ENCODE data around the gene TGFBR2.

The TGFBR2 gene

DNA sequence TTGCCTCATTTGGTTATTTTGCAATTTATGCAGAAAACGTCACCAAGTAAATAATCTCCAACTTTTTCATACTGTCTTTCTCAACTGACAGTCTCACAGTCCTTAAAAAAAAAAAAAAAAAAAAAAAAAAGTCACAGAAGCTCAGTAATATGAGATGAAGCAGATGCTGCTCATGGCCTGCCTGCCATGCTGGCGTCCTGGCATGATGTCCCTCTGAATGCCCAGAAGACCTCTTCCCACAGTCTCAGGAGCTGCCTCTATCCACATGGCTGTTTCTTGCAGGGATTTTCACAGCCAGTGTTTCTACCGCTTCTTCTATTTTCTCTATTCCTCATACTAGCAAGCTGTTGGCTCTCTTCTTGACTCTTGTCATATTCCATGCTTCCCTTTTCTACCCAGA, 87.7 kb downstream of the TGFBR2 start:
- DNase-seq = no peak

DNA sequence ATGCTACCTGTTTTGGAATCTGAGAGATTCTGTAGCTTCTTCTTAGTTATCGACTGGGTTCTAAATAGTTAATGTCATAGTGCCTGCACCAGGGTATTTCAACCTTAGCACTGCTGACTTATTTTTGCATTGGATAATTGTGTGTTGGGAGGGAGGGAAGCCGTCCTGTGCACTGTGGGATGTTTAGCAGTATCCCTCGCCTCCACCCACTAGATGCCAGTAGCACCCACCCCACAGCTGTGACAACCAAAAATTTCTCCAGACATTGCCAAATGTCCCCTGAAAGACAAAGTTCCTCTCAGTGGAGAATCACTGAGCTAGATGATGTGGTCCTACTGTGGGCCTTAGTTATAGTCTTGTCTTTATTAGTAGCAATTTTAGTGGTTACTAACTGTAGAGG, 88.3 kb downstream of the TGFBR2 start:
- DNase-seq = no peak

DNA sequence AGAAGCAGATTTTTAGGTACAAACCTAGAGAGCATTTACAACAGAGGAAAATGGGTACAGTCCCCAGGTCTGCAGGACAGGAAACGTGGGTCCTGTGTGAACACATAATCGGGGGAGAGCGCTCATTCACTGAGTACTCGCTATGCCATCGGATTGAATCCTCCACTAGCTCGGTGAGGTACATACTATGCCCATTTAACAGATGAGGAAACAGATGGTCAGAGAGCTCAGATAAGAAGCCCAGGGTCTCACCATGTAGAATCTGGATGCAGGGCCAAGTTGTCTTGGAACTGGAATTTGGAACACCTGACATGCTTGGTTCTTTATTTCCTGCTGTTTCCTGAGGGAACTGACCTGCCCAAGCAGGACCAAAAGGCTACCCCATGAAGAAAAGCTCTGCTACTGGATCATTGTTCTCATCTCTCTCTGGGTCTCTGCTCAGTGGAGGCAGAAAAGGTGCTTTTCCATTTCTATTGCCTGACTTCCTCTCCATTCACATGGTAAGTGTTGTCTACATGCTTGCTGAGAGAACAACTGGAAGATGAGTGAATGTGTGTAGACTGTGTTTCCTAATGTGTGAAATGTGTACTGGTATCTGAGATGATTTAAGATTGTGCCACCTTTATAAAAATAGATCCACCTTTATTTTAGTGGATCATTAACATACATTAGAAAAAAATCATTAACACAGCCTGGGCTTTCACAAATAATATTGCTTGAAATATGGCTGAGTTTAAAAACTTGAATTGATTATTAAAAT, 89.1 kb downstream of the TGFBR2 start:
- no peak for DNase-seq

DNA sequence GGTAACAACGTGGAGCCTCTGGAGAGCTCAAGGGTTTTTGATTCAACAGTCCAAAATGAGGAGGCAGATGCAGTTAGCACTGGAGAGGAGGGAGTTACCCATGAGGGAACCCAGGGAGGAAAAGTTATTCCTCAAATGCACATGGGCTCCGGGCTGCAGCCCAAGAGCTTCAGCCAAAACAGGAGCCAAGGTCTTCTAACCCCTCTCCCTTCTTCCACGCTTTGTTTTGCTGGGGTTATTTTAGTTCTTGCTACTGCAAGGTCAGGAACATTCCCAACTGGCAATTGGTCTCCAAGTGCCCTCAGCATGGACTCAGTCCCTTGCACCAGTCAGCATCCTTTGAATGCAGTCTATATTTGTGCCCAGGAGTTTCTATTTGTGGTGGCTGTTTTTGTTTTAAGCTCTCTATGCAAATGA, 90.0 kb downstream of the TGFBR2 start:
- DNase-seq = no peak

DNA sequence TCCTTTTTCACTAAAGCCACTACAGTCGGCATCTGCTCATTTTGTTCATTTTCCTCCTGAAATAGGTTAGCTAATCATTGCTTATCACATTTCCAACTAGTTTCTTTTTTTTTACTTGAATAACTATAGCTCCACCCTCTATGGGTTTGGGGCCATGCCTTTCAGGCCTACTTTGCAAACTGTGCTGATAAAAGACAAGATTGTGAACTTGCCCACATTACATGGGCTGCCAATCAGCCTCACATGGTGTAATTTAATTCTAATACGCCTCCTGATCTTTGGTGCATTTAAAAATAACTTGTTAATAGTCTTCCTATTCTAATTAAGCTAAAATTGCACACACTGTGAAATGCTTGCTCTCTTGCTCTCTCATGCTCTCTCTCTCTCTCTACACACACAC, 90.5 kb downstream of the TGFBR2 start:
- no peak for DNase-seq

DNA sequence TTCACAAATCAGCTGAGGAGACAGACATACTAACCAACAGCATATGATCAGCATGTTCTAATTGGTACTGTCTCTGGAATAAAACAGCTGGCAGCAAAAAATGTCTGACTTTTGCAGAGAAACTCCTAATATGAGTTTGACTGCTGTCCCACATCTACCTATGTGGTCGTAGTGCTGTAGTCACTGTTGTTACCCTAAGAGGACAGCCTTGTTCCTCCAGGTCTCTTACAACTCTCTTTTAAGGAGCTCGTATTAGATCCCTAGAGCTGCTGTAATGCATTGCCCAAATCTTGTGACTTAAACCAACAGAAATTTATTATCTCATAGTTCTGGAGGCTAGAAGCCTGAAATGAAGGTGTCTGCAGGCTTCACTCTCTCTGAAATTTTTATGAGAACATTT, 92.1 kb downstream of the TGFBR2 start:
- no peak for DNase-seq

DNA sequence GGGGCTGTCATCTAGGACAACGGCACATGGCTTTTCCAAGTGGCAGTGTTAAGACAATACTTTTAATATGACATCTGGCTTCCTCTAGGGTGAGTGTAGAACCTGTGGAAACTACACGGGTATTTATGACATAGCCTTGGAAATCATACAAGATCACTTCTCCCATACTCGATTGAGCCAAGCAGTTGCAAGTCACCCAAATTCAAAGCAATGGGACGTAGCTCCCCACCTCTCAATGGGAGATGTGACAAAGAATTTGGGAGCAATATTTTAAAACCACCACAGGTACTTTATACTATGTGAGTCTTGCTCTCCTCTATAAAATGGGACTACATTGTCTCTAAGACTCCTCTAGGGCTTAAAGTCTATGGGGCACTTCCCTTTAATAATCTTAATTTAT, 93.5 kb downstream of the TGFBR2 start:
- no peak for DNase-seq

DNA sequence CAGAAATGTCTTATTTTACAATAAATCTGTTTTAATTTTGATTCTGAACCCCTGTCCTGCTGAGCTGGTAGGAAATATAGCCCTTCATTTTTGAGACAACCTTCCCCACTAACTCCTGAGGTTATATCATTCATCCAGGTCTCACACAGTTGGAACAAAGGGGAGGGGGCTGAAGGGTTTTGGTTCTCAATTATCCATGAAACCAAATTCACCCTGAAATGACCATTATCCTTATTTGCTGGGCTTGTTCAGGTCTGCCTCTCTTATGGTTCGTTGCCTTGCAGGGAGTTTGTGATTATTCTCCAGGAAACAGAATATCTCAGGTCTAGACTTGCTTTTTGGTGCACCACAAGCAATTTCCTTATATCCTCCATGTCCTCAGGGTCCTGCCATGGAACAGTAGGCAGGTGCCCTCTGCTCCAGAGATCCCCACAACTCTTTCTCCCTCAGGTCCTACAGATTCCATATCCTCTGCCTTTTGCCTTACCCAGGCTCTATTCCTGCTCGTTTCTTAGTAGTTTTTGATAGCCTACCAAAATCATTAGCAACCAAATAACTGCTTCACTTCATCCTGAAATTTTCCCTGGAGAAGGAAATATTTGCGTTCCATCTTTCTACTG, 94.4 kb downstream of the TGFBR2 start:
- no peak for DNase-seq

DNA sequence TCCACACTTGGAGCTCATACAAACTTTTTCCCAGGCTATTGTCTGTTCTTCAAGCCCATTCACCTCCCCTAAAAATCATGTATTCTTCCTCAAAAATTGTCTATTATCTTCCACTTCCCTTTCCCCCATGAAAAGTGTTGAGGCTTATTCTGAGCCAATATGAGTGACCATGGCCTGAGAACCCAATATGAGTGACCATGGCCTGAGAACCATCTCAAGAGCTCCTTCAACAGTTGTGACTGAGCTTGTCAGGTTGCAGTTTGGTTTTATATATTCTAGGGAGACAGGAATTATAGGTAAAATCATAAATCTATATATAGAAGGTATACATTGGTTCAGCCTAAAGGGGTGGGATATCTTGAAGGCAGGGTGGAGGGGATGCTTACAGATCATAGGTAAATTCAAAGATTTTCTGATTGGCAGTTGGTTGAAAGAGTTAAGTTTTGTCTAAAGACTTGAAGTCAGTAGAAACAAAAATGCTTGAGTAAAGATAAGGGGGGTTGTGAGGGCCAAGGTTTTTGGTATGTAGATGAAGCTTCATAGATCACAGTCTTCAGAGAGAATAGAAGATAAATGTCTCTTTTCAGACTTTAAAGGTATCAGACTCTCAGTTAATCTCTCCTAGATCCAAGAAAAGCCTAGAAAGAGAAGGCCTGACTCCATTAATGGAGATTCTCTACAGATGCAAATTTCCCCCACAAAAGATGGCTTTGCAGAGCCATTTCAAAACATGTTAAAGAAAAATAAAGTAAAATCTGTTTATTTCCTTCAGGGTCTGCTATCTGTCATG, 95.8 kb downstream of the TGFBR2 start:
- DNase-seq = no peak

DNA sequence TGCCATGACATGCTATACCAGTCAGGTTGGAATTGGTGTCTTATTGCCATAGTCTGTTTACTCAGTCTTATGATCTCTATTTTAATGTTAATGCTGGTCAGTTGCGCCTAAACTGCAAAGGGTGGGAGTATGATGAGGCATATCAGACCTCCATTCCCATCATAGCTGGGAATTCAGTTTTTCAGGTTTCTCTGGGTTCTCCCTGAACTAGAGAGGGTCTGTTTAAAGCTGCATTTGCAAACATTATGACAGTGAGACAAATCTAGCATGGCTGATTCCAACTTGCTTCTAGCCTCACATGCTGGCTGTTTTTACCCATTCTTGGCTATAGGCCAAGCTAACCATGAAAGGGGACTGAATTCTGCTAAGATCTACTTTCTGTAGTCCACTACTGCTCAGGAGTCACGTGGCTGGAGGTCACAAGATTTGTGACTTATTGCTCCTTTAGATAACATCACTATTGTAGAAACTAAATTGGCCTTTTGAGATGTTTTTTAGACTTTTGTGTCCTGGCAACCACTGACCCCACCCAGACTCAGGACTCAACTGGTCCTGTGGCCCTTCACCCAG, 96.5 kb downstream of the TGFBR2 start:
- DNase-seq = no peak

DNA sequence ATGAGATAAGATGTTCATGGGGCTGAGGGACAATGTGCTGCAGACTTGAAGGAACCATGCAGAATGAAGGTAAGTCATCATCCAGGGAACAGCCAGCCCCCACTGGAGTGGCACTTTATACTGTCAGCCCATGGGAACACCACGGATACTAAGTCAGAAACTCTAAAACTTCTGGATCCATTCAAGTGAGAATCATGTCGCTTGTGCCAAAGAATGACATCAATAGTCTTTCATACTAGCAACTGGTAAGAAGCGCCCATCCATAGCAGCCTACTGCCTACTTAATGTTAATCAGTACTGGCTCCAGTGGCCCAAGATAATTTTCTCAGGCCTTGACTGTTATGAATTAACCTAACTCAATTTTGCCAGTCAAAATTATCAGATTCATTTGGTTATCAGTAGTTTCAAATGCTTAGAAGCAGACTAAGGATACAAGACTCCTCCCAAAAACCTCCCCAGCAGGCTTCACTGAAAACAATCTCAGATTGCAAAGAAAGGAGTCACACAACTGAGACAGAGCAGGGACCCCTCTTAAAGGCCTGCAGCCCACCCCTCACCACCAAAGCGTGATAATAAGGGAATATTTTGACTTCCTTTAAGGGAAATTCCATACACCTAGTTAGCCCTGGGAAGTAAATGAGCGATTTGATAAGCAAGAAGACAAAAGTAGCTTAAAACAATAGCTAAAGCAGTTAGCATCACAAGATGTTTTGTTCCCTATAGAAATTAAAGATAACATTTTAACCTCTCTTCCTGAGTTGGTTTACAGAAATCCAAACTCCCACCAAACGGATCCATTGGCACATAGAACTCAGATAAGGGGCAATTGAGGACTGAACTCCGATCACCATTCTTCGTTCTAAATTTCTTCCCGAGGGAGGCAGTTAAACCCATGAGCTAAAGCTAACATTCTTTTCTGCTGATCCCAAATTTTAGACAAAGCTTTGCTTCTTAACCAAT, 98.8 kb downstream of the TGFBR2 start:
- no peak for DNase-seq

DNA sequence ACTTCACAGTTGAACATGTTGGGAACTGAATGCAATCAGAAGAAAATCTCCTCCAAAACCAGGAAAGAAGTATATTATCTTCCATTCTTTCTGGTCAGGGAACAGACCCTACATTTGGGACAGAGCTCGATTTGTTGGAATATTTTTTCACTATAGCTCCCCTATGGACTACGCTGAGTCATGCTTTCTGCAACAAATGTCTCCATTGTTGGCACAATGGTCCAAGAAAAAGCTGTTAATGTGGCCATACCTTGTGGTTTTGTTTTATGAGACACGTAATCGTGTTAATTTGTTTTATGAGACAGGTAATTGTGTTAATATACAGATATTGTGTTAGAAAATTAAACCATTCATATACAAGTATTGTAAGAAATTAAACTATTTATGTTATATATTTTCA, 101.4 kb downstream of the TGFBR2 start:
- DNase-seq = no peak

DNA sequence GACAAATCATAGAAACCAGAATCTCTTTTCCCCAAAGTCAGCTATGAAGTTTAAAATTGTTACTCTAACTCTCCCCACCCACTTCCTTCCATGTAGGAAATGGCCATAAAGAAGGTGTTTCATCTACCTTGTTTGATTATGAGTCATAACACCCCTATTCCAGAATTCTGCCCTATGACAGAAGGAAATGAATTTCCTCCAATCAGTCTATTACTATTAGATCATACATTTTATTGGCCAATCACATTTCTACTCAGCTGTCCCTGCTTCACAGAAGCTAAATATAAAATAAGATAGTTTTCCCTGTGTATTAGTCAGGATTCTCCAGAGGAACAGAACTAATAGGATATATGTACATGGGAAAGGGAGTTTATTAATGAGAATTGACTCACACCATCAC, 102.1 kb downstream of the TGFBR2 start:
- DNase-seq = no peak

DNA sequence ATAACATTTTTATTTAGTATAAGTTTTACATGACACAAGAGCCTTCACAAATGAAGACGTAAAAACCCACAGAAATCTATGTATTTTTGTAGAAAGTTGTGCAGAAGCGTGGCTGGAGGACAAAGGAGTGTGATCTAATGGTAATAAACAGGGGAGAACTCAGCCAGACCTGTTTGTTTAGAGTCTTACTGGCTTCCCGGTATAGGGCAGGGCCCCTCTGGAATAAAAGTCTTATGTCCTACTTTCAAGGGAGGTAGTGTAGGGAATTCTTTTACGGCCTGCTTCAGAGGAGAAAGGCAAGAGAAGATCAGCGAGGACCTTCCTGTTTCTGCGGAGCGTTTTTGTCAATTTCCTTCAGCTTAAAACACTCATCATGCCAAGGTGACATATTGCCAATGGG, 103.6 kb downstream of the TGFBR2 start:
- no peak for DNase-seq

DNA sequence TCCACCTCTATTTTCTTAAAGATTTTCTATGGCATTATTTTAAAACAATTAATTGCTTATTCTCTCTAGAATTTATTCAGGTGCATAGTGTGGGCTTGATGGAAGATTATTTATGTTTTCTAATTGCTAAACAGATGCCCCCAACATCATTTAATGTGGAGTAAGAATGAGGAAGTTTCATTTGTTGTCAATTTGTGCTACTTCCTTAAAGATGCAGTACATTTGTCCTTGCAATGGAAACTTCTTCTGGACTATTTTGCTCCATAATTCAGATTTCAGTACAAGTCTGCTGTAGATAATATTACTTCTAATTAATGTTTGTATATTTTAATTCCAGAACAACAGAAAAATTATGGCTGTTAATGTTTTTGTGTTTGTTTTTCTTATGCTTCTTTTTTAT, 104.8 kb downstream of the TGFBR2 start:
- no peak for DNase-seq

DNA sequence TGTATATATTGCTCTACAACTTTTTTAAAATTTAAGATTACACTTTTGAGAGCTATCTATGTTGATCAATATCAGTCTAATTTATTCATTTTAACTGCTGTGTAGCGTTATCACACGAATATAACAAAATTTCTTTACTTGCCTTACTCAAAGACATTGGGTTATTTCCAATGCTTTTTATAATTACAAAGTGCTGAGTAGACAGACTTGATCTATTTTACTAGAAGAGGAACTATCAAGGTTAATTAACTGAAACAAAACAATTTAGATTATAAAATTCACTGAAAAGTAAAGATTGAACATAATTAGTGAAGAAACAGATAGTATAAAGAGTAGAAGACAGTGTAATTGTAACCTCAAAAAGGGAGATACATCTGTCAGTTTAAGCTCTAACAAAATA, 105.5 kb downstream of the TGFBR2 start:
- no peak for DNase-seq

DNA sequence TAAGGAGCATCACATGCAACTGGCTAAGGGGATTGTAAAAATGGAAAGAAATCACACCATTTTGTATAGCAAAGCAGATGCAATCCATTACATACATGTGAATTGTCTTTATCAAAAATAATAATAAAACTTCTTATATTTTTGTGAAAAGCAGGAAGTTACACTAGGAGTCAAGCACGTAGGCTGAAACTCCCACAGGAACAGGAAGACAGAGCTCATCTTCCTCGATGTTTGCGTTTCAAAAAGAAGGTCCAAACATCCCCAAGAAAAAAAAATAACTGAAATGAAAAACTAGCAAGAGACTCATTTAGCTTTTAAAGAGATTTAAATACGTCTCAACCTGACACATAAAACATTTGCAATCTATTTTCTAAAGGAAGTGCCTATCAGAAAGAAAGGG, 106.6 kb downstream of the TGFBR2 start:
- DNase-seq = no peak

DNA sequence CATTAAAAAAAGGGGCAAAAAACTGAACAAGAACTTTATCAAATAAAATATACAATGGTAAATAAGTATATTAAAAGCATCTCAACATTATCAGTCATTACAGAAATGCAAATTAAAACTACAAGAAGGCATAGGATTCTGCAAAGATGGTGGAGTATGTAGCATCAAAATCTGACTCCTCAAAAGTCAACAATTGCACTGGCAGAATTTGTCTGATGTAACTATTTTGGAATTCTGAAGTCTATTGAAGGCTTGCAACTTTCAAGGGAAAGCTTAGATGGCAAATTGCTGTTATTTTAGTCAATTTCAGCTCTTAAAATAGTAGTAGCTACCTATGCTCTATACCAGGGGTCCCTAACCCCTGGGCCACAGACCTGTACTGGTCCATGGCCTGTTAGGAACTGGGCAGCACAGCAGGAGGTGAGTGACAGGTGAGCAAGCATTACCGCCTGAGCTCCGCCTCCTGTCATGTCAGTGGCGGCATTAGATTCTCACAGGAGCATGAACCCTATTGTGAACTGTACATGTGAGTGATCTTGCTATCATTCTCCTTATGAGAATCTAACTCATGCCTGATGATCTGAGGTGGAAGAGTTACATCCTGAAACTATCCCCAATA, 107.6 kb downstream of the TGFBR2 start:
- no peak for DNase-seq

DNA sequence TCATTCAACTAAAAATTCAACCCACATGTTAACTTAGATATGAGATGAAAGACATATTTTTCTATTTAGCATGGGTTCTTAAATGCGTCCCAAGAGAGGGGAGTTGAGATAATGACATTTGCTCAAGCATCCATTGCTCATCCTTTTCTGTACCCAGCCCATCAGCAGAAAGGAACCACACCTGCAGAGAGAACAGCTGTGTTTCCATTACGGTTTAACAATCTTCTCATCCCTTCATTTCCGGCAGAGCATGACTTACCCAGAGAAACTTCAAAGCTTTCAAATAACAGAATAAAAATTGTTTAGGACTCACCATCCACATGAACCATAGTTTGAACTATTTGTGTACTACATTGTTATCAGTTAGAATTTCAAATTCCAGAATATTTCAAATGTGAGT, 113.1 kb downstream of the TGFBR2 start:
- DNase-seq = no peak

DNA sequence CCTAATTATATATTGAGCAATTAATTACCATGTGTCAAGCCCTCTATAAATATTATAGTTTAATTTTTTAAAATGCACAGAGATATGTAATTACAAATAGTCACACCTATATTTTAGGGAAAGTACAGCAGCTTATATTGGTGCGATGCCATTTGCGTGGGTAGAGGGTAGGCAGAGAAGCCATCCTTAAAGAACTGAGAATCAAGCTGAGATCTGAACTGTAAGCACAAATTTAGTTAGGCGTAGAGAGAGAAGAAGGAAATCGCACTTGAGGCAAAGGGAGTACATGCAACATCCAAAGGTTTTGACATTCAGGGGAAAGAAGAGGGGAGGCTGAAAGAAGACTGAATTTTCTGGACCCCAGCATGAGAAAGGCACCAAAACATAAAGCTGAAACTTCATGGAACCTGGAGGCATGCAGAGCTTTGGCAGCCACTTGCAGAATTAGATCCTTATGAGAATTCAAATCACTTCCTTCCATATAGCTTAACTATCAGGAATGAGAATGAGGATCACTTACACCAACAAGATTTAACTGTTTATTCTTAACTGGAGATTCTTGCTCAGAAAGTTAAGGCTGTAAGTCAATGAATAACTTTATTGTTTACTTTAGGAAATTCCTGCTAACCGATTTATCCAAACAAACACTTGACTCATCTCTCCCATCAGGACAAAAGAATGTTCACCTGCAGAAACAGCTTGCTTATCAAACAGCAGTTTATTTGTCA, 114.3 kb downstream of the TGFBR2 start:
- no peak for DNase-seq

DNA sequence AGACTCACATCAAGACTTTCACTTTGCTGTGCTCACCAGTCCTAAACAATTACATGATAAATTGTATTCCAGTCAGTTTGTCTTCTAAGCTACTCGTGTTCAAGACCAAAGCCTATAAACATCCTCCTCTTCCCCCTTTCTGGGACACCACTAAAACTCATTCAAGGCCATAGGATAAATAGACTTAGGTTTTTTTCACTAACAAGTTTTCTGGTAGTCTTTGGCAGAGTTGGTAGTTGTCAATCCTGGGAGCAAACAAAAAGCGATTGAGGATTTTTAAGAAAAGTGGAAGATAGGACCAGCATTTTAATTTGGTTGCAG, 114.9 kb downstream of the TGFBR2 start:
- DNase-seq = no peak

DNA sequence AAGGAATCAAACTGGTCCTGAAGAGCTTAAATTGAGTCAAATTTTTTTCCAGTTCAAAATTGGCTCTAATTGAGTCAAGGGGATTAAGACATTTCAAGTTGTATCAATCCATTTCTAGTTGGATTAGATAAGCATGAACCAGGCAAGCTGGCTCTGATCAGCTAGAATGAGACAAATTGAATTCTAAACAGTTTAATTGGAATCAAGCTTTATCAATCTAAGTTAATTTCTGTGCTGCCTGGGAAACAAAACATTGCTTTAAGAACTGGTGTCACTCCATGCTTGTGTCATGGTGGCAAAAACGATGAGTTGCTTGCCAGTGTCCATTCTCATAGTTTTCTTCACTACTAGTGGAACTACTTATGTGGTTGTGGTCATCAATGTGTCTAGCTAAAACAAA, 116.8 kb downstream of the TGFBR2 start:
- no peak for DNase-seq

All from CD4-positive, alpha-beta T cell treated with Interleukin-4 for 1 hour (primary cell).